ENCODE results near the gene CACNA1S.

- TF ChIP-seq CTCF (IDR thresholded peaks at IDR 0.05) (no peak), POLR2A (IDR thresholded peaks at IDR 0.05) (no peak), EP300 (IDR thresholded peaks at IDR 0.05) (no peak)
Observed at GRCh38 chr1:201006450-201006849, 105.8 kb downstream of the CACNA1S start.

Data from sigmoid colon (tissue), 4 donors.